Forelimb muscle (tissue), 1 donor: Measurements from ENCODE around the gene CD151. TPM values are rescaled to one million over a fixed set of nuclear protein-coding genes. Genes with fewer than 3 reads are reported as not detected.

Experiments
- DNase-seq: peaks from one replicate; pipeline ENCODE4 v3.0.0-alpha.2; 2013; ENCODE audit warnings: low read depth
- polyA plus RNA-seq: library from polyadenylated mRNA; unstranded; fragments of 120-200 nt; gene quantifications from one replicate; pipeline ENCODE4 v1.2.1, GENCODE V29; 2013; ENCODE audit not compliant: insufficient read length

CD151 gene
- 155 TPM for polyA plus RNA-seq

GRCh38 chr11:832529-833113, at the start of gene CD151:
Gene CD151, plus strand, starts transcription at chr11:832952. Its CDS starts 3,118 bp downstream, at chr11:836070.
- no peak for DNase-seq

GRCh38 chr11:783581-784015, 49.2 kb upstream of the CD151 start:
- no peak for DNase-seq

- no peak for DNase-seq
These were observed 46.3 kb upstream of the CD151 start for GRCh38 chr11:786235-787083.

- DNase-seq = no peak
These were observed 45.6 kb upstream of the CD151 start for GRCh38 chr11:787084-787675.

- DNase-seq = no peak
These were observed 44.6 kb upstream of the CD151 start for GRCh38 chr11:788009-788640.

- DNase-seq = no peak
These were observed 43.5 kb upstream of the CD151 start for GRCh38 chr11:788953-789940.

- no peak for DNase-seq
These were observed 42.8 kb upstream of the CD151 start, which contains the start of gene CEND1 for GRCh38 chr11:789943-790342. Gene CEND1, minus strand, starts transcription at chr11:790090. Its CDS starts 1,514 bp downstream, at chr11:788576.

- no peak for DNase-seq
These were observed 41.8 kb upstream of the CD151 start for GRCh38 chr11:790721-791564.

GRCh38 chr11:791658-792534, 40.9 kb upstream of the CD151 start:
- no peak for DNase-seq

GRCh38 chr11:792535-792821, 40.3 kb upstream of the CD151 start:
- DNase-seq = no peak

GRCh38 chr11:792873-793272, 39.9 kb upstream of the CD151 start:
- no peak for DNase-seq

- DNase-seq = no peak
These were observed 39.2 kb upstream of the CD151 start for GRCh38 chr11:793556-793955.

- no peak for DNase-seq
These were observed 38.6 kb upstream of the CD151 start for GRCh38 chr11:794013-794765.

- DNase-seq = no peak
These were observed 37.8 kb upstream of the CD151 start for GRCh38 chr11:794766-795633.

- no peak for DNase-seq
These were observed 36.9 kb upstream of the CD151 start for GRCh38 chr11:795634-796564.

GRCh38 chr11:796565-797295, 36.0 kb upstream of the CD151 start:
- no peak for DNase-seq
